ENCODE results near the gene MRPL44.

MRPL44 gene

GRCh38 chr2:223914324-223914723, 42.9 kb upstream of the MRPL44 start:
- Histone ChIP-seq H3K4me3 (replicated peaks; ENCODE audit: insufficient read depth, low read length) (no peak overlapping the region), H3K27ac (replicated peaks) (no peak overlapping the region), H3K27me3 (ENCODE audit: insufficient read depth, poor library complexity, severe bottlenecking) (no peaks in the 10 kb centered on the region)
- TF ChIP-seq GABPA (IDR thresholded peaks at IDR 0.05; ENCODE audit: low read depth) (no peak), POLR2AphosphoS5 (IDR thresholded peaks at IDR 0.05; ENCODE audit: low read depth) (no peak), SPI1 (IDR thresholded peaks at IDR 0.05; ENCODE audit: borderline replicate concordance, low read depth) (no peak), CTCF (IDR thresholded peaks at IDR 0.05; ENCODE audit: insufficient read depth, low read length) (no peak), REST (IDR thresholded peaks at IDR 0.05; ENCODE audit: insufficient replicate concordance, low read depth) (no peak)
- no peak for DNase-seq (ENCODE audit: low read depth in 1 of 2, low spot score in 1 of 2)

- Histone ChIP-seq H3K27me3 (ENCODE audit: insufficient read depth, poor library complexity, severe bottlenecking) (no peaks in the 10 kb centered on the region), H3K4me3 (replicated peaks; ENCODE audit: insufficient read depth, low read length) (no peak overlapping the region), H3K27ac (replicated peaks) (no peak overlapping the region; the same call in 1 of the 2 replicates)
- no peak for TF ChIP-seq CTCF (IDR thresholded peaks at IDR 0.05; ENCODE audit: insufficient read depth, low read length)
- no peak for TF ChIP-seq POLR2AphosphoS5 (IDR thresholded peaks at IDR 0.05; ENCODE audit: low read depth)
- no peak for TF ChIP-seq SPI1 (IDR thresholded peaks at IDR 0.05; ENCODE audit: borderline replicate concordance, low read depth)
- TF ChIP-seq GABPA (IDR thresholded peaks at IDR 0.05; ENCODE audit: low read depth): no peak
- TF ChIP-seq REST (IDR thresholded peaks at IDR 0.05; ENCODE audit: insufficient replicate concordance, low read depth): no peak
- no peak for DNase-seq (ENCODE audit: low read depth in 1 of 2, low spot score in 1 of 2)
These were observed 42.2 kb upstream of the MRPL44 start for GRCh38 chr2:223915071-223915470.

- no peak overlapping the region for H3K4me3 ChIP-seq (replicated peaks; ENCODE audit: insufficient read depth, low read length)
- no peaks in the 10 kb centered on the region for H3K27me3 ChIP-seq (ENCODE audit: insufficient read depth, poor library complexity, severe bottlenecking)
- peak overlapping the region; percentile 54 for H3K27ac ChIP-seq (replicated peaks)
- TF ChIP-seq REST (IDR thresholded peaks at IDR 0.05; ENCODE audit: insufficient replicate concordance, low read depth) (no peak), POLR2AphosphoS5 (IDR thresholded peaks at IDR 0.05; ENCODE audit: low read depth) (no peak), GABPA (IDR thresholded peaks at IDR 0.05; ENCODE audit: low read depth) (no peak), SPI1 (IDR thresholded peaks at IDR 0.05; ENCODE audit: borderline replicate concordance, low read depth) (no peak), CTCF (IDR thresholded peaks at IDR 0.05; ENCODE audit: insufficient read depth, low read length) (no peak)
- DNase-seq (ENCODE audit: low read depth in 1 of 2, low spot score in 1 of 2): no peak
These were observed 40.9 kb upstream of the MRPL44 start for GRCh38 chr2:223916181-223916920.

Data from HL-60 (cell line).